Breast epithelium (tissue), 3 donors: Measurements from ENCODE around the gene PIAS1.

ENCODE experiments used
- POLR2AphosphoS5 ChIP-seq, 3 donors: sonication (generic); formaldehyde crosslinking; IDR thresholded peaks; one replicate each; pipeline ENCODE4 v1.6.1; 2017; ENCODE audit warnings: antibody characterized with exemption in 3 of 3
- TF ChIP-seq, protein P1 (sequence below), 3 donors: fragments of 450-650 bp; IDR thresholded peaks; one replicate each; pipeline ENCODE4 v1.5.1; 2016 to 2017; ENCODE audit warnings: antibody characterized with exemption in 3 of 3, mild to moderate bottlenecking in 3 of 3, moderate library complexity in 3 of 3

DNA sequence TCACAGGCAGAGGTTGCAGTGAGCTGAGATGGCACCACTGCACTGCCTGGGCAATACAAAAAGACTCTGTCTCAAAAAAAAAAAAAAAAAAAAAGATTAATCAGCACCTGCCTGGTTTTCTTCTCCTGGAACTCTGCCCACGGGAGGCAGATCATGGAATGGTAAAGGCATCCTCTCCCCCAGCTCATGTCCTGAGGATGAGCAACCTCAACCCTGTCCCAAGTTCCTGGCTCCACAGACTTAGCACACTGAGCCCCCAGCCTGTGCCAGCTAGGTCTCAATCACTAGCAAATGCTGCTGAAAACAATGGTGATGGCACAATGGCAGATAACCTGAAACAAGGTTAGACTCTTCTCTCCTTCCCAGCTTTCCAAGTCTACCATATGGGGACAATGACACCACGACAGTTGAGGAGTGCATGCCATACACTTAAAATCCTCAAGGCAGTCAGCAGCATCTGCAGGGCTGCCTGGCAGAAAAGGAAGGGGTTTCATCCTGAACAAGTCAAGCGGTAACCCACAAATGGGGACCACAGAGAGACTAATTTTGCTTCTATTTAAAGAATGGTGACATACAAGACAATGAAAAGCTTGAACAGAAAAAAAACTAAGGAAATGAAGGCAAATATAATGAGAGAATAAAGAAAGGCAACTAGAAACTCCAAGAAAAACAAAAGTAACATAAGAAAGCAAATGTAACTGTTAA lies 170.6 kb downstream of the PIAS1 start:
- TF ChIP-seq, protein P1, sequence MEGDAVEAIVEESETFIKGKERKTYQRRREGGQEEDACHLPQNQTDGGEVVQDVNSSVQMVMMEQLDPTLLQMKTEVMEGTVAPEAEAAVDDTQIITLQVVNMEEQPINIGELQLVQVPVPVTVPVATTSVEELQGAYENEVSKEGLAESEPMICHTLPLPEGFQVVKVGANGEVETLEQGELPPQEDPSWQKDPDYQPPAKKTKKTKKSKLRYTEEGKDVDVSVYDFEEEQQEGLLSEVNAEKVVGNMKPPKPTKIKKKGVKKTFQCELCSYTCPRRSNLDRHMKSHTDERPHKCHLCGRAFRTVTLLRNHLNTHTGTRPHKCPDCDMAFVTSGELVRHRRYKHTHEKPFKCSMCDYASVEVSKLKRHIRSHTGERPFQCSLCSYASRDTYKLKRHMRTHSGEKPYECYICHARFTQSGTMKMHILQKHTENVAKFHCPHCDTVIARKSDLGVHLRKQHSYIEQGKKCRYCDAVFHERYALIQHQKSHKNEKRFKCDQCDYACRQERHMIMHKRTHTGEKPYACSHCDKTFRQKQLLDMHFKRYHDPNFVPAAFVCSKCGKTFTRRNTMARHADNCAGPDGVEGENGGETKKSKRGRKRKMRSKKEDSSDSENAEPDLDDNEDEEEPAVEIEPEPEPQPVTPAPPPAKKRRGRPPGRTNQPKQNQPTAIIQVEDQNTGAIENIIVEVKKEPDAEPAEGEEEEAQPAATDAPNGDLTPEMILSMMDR (IDR thresholded peaks at IDR 0.05), result no peak
- TF ChIP-seq POLR2AphosphoS5 (IDR thresholded peaks at IDR 0.05), result no peak
